ENCODE results near the gene ITGB7. TPM values are rescaled to one million over a fixed set of nuclear protein-coding genes. Genes with fewer than 3 reads are reported as not detected.

Gene ITGB7
- total RNA-seq, 1 experiment from 2014 or later, result 0.98 TPM

- in situ Hi-C loops (cut with HindIII; ENCODE audit: low pct_unique_long_range_greater_than_20kb, low sequenced_read_pairs), result no loop called here
- BruUV-seq (replicated peaks), result no TSS peak
- no peak for DNase-seq (ENCODE audit: low read depth, low spot score)
- CTCF ChIA-PET, result interaction anchor here (0.6 kb wide), 1 partner anchor 9 kb away, joined by 4 read pairs; no protein-coding TSS in a partner anchor
- ATAC-seq, result no peak
- POLR2A ChIA-PET, result no interaction called here
- no peaks in the 10 kb centered on the region for H3K27me3 ChIP-seq (ENCODE audit: control insufficient read depth, insufficient read depth, low read length)
- H3K4me3 ChIP-seq (ENCODE audit: low read depth in 2 of 2, low read length in 2 of 2), result no peak overlapping the region
- no peak overlapping the region for H3K27ac ChIP-seq (ENCODE audit: low read length)
- TF ChIP-seq CTCF (IDR thresholded peaks at IDR 0.05) (no peak), SIN3A (IDR thresholded peaks at IDR 0.05; ENCODE audit: borderline replicate concordance, insufficient read depth, low read depth, low read length) (no peak), TCF7L2 (IDR thresholded peaks at IDR 0.05; ENCODE audit: low read depth, low read length) (no peak), POLR2AphosphoS5 (IDR thresholded peaks at IDR 0.05; ENCODE audit: low read depth, low read length) (no peak)
- TF ChIP-seq, protein P1, sequence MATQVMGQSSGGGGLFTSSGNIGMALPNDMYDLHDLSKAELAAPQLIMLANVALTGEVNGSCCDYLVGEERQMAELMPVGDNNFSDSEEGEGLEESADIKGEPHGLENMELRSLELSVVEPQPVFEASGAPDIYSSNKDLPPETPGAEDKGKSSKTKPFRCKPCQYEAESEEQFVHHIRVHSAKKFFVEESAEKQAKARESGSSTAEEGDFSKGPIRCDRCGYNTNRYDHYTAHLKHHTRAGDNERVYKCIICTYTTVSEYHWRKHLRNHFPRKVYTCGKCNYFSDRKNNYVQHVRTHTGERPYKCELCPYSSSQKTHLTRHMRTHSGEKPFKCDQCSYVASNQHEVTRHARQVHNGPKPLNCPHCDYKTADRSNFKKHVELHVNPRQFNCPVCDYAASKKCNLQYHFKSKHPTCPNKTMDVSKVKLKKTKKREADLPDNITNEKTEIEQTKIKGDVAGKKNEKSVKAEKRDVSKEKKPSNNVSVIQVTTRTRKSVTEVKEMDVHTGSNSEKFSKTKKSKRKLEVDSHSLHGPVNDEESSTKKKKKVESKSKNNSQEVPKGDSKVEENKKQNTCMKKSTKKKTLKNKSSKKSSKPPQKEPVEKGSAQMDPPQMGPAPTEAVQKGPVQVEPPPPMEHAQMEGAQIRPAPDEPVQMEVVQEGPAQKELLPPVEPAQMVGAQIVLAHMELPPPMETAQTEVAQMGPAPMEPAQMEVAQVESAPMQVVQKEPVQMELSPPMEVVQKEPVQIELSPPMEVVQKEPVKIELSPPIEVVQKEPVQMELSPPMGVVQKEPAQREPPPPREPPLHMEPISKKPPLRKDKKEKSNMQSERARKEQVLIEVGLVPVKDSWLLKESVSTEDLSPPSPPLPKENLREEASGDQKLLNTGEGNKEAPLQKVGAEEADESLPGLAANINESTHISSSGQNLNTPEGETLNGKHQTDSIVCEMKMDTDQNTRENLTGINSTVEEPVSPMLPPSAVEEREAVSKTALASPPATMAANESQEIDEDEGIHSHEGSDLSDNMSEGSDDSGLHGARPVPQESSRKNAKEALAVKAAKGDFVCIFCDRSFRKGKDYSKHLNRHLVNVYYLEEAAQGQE (IDR thresholded peaks at IDR 0.05; ENCODE audit: insufficient read depth in 1 of 2, low read depth in 2 of 2, low read length in 1 of 2), result no peak
- no peaks in the 10 kb centered on the region for H3K36me3 ChIP-seq (ENCODE audit: control insufficient read depth, insufficient read depth, low read length)
- H3K4me1 ChIP-seq (ENCODE audit: control insufficient read depth, insufficient read depth, low read length), result no peaks in the 10 kb centered on the region
- intact Hi-C loops (cut with micrococcal nuclease; ENCODE audit: unreplicated experiment), result loop anchor here (10.0 kb wide), 1 partner anchor 86 kb away; no protein-coding TSS in a partner anchor
- H3K9me3 ChIP-seq (ENCODE audit: control insufficient read depth, insufficient read depth, low read depth, low read length), result no peaks in the 10 kb centered on the region
Measured at GRCh38 chr12:53151039-53151438, 56.0 kb downstream of the ITGB7 start.

- intact Hi-C loops (cut with micrococcal nuclease; ENCODE audit: unreplicated experiment) (no loop called here), in situ Hi-C loops (cut with HindIII; ENCODE audit: low pct_unique_long_range_greater_than_20kb, low sequenced_read_pairs) (no loop called here)
- no peak for DNase-seq (ENCODE audit: low read depth, low spot score)
- Histone ChIP-seq H3K36me3 (ENCODE audit: control insufficient read depth, insufficient read depth, low read length) (no peaks in the 10 kb centered on the region), H3K27ac (ENCODE audit: low read length) (no peak overlapping the region), H3K27me3 (ENCODE audit: control insufficient read depth, insufficient read depth, low read length) (no peaks in the 10 kb centered on the region), H3K4me1 (ENCODE audit: control insufficient read depth, insufficient read depth, low read length) (no peaks in the 10 kb centered on the region), H3K4me3 (ENCODE audit: low read depth in 2 of 2, low read length in 2 of 2) (no peak overlapping the region), H3K9me3 (ENCODE audit: control insufficient read depth, insufficient read depth, low read depth, low read length) (no peaks in the 10 kb centered on the region)
- BruUV-seq (replicated peaks), result no TSS peak
- ChIA-PET POLR2A (no interaction called here), CTCF (no interaction called here)
- no peak for TF ChIP-seq CTCF (IDR thresholded peaks at IDR 0.05)
- TF ChIP-seq, protein P1 (IDR thresholded peaks at IDR 0.05; ENCODE audit: insufficient read depth in 1 of 2, low read depth in 2 of 2, low read length in 1 of 2), result no peak
- TF ChIP-seq TCF7L2 (IDR thresholded peaks at IDR 0.05; ENCODE audit: low read depth, low read length), result no peak
- no peak for TF ChIP-seq POLR2AphosphoS5 (IDR thresholded peaks at IDR 0.05; ENCODE audit: low read depth, low read length)
- TF ChIP-seq SIN3A (IDR thresholded peaks at IDR 0.05; ENCODE audit: borderline replicate concordance, insufficient read depth, low read depth, low read length), result no peak
- ATAC-seq, result no peak
Measured at GRCh38 chr12:53147653-53148052, 59.4 kb downstream of the ITGB7 start.

Measured in Panc1 (cell line).